Thoracic aorta (tissue), 2 donors: ENCODE results near the gene USH2A. TPM values are rescaled to one million over a fixed set of nuclear protein-coding genes. Genes with fewer than 3 reads are reported as not detected.

ENCODE experiments used
- ATAC-seq: fragments of 150-250 bp; one replicate; pipeline ENCODE4 v1.8.0; 2017; ENCODE audit warnings: low read depth; ENCODE audit not compliant: insufficient number of reproducible peaks, low FRiP score
- DNase-seq: peaks from one replicate; pipeline ENCODE4 v3.0.0-alpha.2; 2020; ENCODE audit warnings: low spot score
- H3K27ac ChIP-seq, 2 donors: fragments of 200-600 bp; sonication (generic); 1 replicate in 1 of 2; 2 replicates in 1 of 2; pipeline ENCODE4 v1.5.1; 2016; ENCODE audit warnings: mild to moderate bottlenecking in 2 of 2, moderate library complexity in 2 of 2
- H3K27me3 ChIP-seq: fragments of 200-600 bp; sonication (generic); replicated peaks from 2 replicates; pipeline ENCODE4 v1.6.0; 2016; ENCODE audit warnings: mild to moderate bottlenecking; ENCODE audit not compliant: insufficient read depth
- H3K36me3 ChIP-seq: fragments of 200-600 bp; sonication (generic); one replicate; pipeline ENCODE4 v1.5.1; 2016
- H3K4me1 ChIP-seq, 2 donors: fragments of 200-600 bp; sonication (generic); 1 replicate in 1 of 2; 2 replicates in 1 of 2; pipeline versions ENCODE4 v1.5.1 to v1.6.0; 2016; ENCODE audit warnings: low read depth in 2 of 2, mild to moderate bottlenecking in 1 of 2; ENCODE audit not compliant: control insufficient read depth in 1 of 2
- H3K4me3 ChIP-seq: fragments of 200-600 bp; sonication (generic); 2 replicates; pipeline ENCODE4 v1.5.1; 2016; ENCODE audit warnings: mild to moderate bottlenecking
- H3K9me3 ChIP-seq: fragments of 200-600 bp; sonication (generic); 2 replicates; pipeline ENCODE4 v1.5.1; 2016
- total RNA-seq, 2 donors: library from RNA; depleted of rRNA; stranded (reverse); fragments of >200 nt; gene quantifications; one replicate each; pipeline versions ENCODE4 v1.1.0 to v1.2.3, GENCODE V29; 2016
- TF ChIP-seq, protein P1 (sequence below): fragments of 200-600 bp; sonication (generic); IDR thresholded peaks from one replicate; pipeline ENCODE4 v1.5.1; 2019; ENCODE audit warnings: antibody characterized with exemption

Gene USH2A
- total RNA-seq, 2 donors from 2014 or later, result not detected

DNA sequence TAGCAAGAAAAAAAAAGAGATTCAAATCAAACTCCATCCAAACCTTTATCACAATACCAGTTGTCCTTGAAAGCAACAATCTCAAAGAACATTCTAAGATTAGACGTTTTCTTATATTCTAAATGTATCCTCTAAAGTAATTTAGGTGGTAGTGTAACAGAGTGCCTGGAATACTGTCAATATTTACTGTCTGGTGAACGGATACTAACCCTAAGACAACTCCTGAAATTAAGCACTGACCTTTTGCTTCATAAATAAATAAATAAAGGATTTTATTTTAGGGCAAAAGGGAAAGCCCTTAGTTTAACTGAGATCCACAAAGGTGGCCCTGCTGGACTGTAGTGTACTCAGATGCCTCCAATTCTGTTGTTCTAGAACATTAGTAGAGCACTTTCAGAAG, 9.9 kb upstream of the USH2A start:
- TF ChIP-seq, protein P1, sequence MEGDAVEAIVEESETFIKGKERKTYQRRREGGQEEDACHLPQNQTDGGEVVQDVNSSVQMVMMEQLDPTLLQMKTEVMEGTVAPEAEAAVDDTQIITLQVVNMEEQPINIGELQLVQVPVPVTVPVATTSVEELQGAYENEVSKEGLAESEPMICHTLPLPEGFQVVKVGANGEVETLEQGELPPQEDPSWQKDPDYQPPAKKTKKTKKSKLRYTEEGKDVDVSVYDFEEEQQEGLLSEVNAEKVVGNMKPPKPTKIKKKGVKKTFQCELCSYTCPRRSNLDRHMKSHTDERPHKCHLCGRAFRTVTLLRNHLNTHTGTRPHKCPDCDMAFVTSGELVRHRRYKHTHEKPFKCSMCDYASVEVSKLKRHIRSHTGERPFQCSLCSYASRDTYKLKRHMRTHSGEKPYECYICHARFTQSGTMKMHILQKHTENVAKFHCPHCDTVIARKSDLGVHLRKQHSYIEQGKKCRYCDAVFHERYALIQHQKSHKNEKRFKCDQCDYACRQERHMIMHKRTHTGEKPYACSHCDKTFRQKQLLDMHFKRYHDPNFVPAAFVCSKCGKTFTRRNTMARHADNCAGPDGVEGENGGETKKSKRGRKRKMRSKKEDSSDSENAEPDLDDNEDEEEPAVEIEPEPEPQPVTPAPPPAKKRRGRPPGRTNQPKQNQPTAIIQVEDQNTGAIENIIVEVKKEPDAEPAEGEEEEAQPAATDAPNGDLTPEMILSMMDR, result no peak
- Histone ChIP-seq H3K36me3 (no peaks in the 10 kb centered on the region), H3K27me3 (no peaks in the 10 kb centered on the region), H3K4me3 (no peak overlapping the region), H3K27ac (no peak overlapping the region), H3K9me3 (no peaks in the 10 kb centered on the region), H3K4me1 (no peaks in the 10 kb centered on the region)
- ATAC-seq, result no peak
- DNase-seq, result no peak

DNA sequence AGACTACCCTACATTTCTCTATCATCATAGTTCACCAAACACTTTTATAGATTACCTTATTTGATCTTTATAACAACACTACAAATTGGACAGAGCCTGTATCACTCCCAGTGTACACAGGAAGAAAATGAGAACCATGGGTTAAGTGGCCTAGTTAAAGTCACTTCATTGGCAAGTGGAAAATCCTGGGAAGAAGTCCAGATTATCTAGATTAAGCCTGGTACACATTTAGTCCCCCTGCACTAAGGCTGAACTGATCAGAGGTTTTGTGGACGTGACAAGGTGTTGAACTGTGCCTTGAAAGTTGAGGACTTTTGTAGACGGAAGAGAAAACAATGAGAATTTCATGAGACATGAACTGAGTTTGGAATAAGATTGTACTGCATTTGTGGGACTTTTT, 7.5 kb upstream of the USH2A start:
- H3K4me3 ChIP-seq, result no peak overlapping the region
- no peaks in the 10 kb centered on the region for H3K9me3 ChIP-seq
- no peak overlapping the region for H3K27ac ChIP-seq
- H3K4me1 ChIP-seq, result no peaks in the 10 kb centered on the region
- TF ChIP-seq, protein P1, result no peak
- ATAC-seq, result no peak
- H3K36me3 ChIP-seq, result no peaks in the 10 kb centered on the region
- no peak for DNase-seq
- H3K27me3 ChIP-seq, result no peaks in the 10 kb centered on the region

DNA sequence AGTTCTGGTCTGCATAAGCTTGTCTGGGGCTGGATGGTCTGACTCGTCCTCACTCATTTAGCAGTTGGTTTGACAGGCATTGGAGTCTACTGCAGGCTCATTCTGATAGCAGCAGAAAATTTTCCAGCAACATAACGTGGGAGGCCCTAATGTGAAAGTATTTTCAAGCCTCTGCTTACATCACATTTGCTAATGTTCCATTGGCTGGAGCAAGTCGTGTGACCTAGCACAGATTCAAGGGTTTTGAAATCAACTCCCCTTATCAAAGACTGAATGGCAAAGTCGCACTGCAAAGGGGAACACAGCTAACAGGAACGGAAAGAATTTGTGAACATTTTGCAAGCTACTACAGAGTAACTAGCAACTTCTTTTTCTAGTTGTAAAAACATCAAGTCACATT, 2.3 kb upstream of the USH2A start:
- Histone ChIP-seq H3K4me1 (no peaks in the 10 kb centered on the region), H3K4me3 (no peak overlapping the region), H3K9me3 (no peaks in the 10 kb centered on the region), H3K27me3 (no peaks in the 10 kb centered on the region), H3K36me3 (no peaks in the 10 kb centered on the region), H3K27ac (no peak overlapping the region)
- DNase-seq (no peak), ATAC-seq (no peak)
- TF ChIP-seq, protein P1, result no peak

DNA sequence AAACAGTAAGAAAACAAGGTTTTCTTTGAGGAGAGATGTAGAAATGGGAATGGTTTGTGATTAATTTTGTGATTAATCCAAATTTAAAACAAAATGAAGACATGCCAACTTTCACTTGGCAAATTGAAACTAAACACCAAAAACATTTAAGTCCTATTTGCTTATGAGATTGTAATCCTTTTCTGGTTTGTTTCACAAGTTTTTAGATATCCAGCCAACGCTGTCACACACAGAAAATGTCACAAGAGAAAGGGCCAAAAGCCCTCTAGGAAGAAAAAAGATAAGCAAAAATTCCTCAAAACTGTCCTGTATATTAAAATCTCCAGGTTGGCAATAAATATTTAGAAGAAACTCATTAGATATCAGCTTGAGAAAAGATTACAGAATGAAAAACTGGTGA, 2.5 kb downstream of the USH2A start:
- Histone ChIP-seq H3K36me3 (no peaks in the 10 kb centered on the region), H3K27ac (no peak overlapping the region), H3K9me3 (no peaks in the 10 kb centered on the region), H3K27me3 (no peaks in the 10 kb centered on the region), H3K4me3 (no peak overlapping the region), H3K4me1 (no peaks in the 10 kb centered on the region)
- ATAC-seq (no peak), DNase-seq (no peak)
- TF ChIP-seq, protein P1, result no peak

DNA sequence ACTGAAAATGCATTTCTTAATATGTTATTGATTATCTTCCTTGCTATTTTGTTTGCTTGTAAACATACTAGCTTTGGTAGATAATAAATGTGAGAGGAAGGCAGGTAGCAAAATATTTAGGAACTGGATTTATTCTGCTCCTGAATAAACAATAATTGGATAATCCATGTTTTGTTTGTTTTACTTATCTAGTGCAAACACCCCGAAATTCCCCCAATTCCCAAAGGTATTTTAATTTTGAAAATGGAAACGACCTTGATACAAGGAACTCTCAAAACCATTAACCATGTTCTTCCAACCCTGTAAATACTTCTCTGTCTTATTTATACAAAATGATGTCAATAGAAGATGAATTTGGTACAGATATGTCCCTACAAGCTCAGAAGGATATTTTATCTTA, 3.0 kb downstream of the USH2A start:
- Histone ChIP-seq H3K4me3 (no peak overlapping the region), H3K9me3 (no peaks in the 10 kb centered on the region), H3K27me3 (no peaks in the 10 kb centered on the region), H3K27ac (no peak overlapping the region), H3K36me3 (no peaks in the 10 kb centered on the region), H3K4me1 (no peaks in the 10 kb centered on the region)
- no peak for ATAC-seq
- TF ChIP-seq, protein P1, result no peak
- DNase-seq, result no peak
